ENCODE data around the gene ERBB3. TPM values are rescaled to one million over a fixed set of nuclear protein-coding genes. Genes with fewer than 3 reads are reported as not detected.

Gene ERBB3
- total RNA-seq, 1 donor, result 1.7 TPM

DNA sequence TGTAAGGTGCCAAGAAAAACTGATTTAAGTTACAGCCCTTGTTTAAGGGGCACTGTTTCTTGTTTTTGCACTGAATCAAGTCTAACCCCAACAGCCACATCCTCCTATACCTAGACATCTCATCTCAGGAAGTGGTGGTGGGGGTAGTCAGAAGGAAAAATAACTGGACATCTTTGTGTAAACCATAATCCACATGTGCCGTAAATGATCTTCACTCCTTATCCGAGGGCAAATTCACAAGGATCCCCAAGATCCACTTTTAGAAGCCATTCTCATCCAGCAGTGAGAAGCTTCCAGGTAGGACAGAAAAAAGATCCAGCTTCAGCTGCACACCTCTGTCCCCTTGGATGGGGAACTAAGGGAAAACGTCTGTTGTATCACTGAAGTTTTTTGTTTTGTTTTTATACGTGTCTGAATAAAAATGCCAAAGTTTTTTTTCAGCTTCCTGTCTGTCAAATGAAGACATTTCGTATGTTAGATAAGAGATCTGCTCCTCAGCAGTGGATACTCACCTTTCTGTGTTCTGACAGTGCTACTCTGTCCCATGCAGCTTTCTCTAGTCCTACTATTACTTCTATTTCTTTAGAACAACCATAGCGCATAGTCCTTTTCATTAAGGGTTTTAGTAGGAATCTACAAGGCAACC is 23.2 kb downstream of the ERBB3 start:
- TF ChIP-seq, protein P1, sequence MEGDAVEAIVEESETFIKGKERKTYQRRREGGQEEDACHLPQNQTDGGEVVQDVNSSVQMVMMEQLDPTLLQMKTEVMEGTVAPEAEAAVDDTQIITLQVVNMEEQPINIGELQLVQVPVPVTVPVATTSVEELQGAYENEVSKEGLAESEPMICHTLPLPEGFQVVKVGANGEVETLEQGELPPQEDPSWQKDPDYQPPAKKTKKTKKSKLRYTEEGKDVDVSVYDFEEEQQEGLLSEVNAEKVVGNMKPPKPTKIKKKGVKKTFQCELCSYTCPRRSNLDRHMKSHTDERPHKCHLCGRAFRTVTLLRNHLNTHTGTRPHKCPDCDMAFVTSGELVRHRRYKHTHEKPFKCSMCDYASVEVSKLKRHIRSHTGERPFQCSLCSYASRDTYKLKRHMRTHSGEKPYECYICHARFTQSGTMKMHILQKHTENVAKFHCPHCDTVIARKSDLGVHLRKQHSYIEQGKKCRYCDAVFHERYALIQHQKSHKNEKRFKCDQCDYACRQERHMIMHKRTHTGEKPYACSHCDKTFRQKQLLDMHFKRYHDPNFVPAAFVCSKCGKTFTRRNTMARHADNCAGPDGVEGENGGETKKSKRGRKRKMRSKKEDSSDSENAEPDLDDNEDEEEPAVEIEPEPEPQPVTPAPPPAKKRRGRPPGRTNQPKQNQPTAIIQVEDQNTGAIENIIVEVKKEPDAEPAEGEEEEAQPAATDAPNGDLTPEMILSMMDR (IDR thresholded peaks at IDR 0.05; ENCODE audit: insufficient read depth, low read depth, low read length), result no peak
- peak overlapping the region; percentile 83 for H3K4me3 ChIP-seq (ENCODE audit: low read depth, low read length)
- DNase-seq (ENCODE audit: low read depth), result no peak

DNA sequence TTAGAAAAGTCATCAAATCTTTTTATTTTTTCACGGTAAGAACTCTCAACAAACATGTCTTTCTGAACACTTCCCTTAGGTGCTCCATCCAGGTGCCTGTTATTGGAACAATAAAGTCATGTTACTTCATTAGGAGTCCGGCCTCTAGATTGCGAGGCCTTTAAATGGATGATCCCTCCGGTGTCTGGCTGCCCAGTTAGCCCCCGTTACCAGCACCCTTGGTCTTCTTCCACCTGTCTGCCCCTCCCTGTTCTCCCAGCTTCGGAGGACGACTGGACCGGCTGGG is 23.8 kb downstream of the ERBB3 start:
- DNase-seq (ENCODE audit: low read depth), result no peak
- peak overlapping the region; percentile 83 for H3K4me3 ChIP-seq (ENCODE audit: low read depth, low read length)
- TF ChIP-seq, protein P1 (IDR thresholded peaks at IDR 0.05; ENCODE audit: insufficient read depth, low read depth, low read length), result no peak

DNA sequence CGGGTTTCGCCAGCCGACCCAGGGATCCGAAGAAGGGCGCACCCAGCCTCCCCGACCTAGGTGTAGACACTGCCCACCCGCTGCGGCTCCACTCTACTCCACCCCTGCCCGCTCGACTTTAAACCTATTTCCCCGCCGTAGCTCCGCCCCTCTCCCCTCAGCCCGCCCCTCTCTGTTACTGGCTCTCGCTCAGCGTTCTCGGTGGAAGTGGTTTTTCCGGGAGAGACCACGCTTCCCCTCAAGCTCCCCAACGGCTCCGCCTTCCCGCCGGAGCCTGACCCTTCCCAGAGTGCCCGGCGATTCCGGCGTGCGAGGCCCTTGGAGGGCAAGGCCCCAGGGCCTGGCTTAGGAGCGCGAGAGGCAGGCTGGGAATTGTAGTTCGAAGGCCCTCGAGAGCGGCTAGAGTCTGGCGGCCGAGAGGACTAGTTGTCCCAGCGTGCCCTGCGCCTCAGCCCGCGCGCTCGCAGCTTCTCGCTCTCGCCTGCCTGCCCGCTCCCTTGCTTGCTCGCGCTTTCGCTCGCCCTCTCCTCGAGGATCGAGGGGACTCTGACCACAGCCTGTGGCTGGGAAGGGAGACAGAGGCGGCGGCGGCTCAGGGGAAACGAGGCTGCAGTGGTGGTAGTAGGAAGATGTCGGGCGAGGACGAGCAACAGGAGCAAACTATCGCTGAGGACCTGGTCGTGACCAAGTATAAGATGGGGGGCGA is 24.3 kb downstream of the ERBB3 start, which contains the start of gene PA2G4:
Gene PA2G4, plus strand, starts transcription at position 451 of the 706 bp plus-strand sequence. Its CDS starts 179 bp downstream, at position 630.
- DNase-seq (ENCODE audit: low read depth), result peak; percentile 99
- TF ChIP-seq, protein P1 (IDR thresholded peaks at IDR 0.05; ENCODE audit: insufficient read depth, low read depth, low read length), result no peak
- H3K4me3 ChIP-seq (ENCODE audit: low read depth, low read length), result peak within 1 kb of the TSS; percentile 83

DNA sequence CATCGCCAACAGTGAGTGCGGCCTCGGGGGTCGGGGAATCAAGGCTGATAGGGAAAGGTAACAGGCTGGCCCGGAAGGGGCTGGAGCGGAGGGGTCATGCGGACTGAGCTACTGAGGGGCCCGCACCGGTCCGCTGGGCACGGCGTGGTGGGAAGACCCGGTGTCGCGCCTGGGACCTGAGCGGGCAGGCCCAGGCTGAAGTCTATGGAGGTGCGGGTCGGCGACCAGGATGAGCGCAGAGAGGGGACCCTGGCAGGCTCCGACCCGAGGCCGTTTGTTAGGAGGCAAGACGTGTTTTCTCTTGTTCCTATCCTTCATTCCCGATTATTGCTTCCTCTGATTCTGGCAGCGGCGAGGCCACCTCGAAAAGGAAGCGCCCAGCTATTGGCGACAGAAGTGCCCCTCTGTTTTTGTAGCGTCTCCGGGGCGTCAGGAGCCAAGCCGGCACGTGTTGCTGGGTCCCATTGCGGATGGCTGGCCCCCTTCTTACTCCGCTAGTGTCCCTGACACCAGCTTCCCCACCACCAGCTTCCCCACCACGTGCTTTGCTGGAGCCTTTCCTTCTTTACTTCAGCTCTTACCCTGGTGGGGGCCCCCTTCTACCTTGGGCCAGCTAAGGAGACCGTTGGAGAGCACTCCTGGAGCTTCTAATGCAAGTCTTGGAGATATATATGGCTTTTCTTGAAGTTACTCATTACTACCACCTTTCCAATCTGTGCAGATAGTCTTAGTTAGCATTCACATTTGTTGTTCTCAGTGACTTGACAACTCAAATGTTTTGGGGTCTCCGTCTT is 25.0 kb downstream of the ERBB3 start:
- peak; percentile 25 for DNase-seq (ENCODE audit: low read depth)
- peak overlapping the region; percentile 83 for H3K4me3 ChIP-seq (ENCODE audit: low read depth, low read length)
- TF ChIP-seq, protein P1 (IDR thresholded peaks at IDR 0.05; ENCODE audit: insufficient read depth, low read depth, low read length), result no peak

DNA sequence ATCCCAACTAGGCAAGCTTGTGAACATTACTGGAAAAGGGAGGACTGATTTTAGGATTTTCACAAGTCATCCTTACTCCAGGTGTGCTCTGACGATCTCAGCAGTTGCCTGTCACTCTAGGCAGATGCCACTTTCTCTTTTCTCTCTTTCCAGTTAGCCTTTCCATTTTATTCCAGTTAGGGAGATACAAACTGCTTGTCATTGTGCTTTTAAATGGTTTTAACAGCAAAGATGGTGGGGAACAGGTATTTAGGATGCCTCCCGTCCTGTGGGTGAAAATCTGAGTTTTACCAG is 25.6 kb downstream of the ERBB3 start:
- DNase-seq (ENCODE audit: low read depth), result no peak
- TF ChIP-seq, protein P1 (IDR thresholded peaks at IDR 0.05; ENCODE audit: insufficient read depth, low read depth, low read length), result no peak
- H3K4me3 ChIP-seq (ENCODE audit: low read depth, low read length), result peak overlapping the region; percentile 83

DNA sequence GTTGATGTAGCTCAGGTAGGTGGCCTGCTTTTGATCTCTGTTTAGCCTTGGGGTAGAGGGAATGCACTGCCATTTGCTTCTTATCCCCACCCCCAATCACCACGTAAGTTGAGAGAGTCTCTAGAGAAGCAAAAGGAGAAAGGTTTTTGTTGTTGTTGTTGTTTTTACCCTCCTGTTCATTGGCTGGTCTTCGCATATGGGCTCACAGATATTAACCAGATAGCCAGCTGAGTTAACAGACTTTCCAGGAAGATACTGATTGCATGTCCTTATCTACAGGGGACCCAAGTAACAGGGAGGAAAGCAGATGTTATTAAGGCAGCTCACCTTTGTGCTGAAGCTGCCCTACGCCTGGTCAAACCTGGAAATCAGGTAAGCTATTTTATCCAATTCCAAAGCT is 27.3 kb downstream of the ERBB3 start:
- no peak for DNase-seq (ENCODE audit: low read depth)
- TF ChIP-seq, protein P1 (IDR thresholded peaks at IDR 0.05; ENCODE audit: insufficient read depth, low read depth, low read length), result no peak
- no peak overlapping the region for H3K4me3 ChIP-seq (ENCODE audit: low read depth, low read length)
